AG08395 (cell line): ENCODE data around the gene C1QTNF12.
A peak's percentile ranks its signal among the peaks of the same experiment; 100 is the strongest.

Experiments used
- DNase-seq: peaks from one replicate; pipeline ENCODE4 v3.0.0; 2012; ENCODE audit warnings: mixed read lengths, low spot score

C1QTNF12 gene

DNA sequence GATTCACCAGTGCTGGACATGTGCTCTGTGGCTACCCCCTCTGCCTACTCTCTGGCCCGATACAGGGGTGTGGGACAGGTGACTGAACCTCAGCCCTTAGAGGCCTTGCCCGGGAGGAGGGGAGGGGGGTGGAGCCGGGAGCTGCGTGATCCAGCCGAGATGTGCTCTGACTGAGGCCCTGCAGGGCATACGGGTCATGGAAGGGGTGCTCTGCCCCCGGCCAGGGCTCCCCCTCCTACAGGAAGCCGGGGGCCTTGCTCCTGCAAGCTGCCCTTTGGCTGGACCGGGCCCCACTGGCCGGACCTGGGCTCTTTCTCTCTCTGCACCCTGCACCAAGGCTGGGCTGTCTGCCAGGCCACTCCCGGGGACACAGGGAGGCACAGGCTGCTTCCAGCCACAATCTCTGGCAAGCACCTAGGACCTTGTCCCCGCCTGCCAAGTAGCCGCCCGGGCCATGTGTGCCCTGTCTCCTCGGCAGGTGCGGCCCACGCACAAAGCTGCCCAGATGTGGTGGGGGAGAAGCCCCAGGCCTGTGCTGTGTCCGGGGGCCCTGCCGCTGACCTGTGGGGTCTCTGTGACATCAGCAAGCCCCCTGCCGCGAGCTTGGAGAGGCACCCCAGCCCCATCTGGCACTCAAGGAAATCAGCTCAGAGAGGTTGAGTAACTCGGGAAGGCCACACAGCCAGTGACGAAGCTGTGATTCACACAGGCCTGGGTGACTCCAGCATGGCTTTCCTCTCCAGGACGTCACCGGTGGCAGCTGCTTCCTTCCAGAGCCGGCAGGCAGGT, 35.2 kb upstream of the C1QTNF12 start:
- peak; percentile 67 for DNase-seq

DNA sequence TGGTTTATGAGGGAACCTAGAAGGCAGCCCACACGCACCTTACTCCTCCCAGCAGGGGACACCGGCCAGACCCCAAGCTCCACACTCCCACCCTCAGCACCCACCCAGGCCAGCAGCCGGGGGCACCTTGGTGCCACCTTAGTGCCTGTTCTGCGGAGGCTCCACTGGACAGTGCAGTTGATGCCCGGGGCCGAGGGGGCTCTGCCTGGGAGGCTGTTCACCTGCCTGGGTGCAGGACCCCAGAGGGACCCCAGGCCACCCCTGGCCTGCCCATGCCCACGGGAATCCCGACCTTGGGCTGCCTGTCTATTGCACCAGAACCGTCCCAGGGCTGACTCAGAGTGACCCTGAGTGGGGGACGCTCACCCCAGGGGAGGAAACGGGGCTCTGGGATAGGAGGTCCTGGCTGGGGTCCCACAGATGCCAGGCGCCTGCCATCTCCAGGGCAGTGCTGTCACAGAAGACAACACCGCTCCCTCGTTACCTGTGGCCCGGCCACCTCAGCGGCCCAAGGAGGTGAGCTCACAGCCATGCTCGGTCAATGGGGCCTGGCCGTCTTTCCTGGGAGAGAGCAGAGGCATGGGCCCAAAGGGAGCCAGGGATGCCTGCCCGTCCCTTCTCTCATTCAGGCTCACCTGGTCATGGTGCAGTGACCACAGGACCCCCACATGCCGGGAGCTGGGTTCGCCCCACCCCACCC, 34.4 kb upstream of the C1QTNF12 start:
- DNase-seq: no peak

- DNase-seq: no peak
Measured at GRCh38 chr1:1279028-1279427, 32.5 kb upstream of the C1QTNF12 start.

- no peak for DNase-seq
Measured at GRCh38 chr1:1278620-1279019, 32.1 kb upstream of the C1QTNF12 start.

DNA sequence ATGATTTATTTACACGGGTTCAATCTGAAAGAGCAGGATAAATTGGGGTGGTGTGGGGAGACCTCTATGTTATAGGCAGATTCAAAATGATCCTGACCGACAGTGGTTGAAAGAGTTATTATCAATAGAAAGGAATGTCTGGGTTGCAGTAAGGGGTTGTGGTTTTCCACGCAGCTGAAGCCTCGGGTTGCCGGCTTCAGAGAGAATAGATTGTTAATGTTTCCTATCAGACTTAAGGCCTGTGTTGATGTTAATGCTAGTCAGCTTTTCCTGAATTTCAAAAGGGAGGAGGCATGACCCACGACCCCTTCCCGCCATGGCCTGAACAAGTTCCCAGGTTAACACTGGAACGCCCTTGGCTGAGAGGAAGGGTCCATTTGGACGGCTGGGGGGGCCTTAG, 29.3 kb upstream of the C1QTNF12 start:
- DNase-seq: no peak

GRCh38 chr1:1274931-1275431, 28.5 kb upstream of the C1QTNF12 start:
- DNase-seq: no peak

DNA sequence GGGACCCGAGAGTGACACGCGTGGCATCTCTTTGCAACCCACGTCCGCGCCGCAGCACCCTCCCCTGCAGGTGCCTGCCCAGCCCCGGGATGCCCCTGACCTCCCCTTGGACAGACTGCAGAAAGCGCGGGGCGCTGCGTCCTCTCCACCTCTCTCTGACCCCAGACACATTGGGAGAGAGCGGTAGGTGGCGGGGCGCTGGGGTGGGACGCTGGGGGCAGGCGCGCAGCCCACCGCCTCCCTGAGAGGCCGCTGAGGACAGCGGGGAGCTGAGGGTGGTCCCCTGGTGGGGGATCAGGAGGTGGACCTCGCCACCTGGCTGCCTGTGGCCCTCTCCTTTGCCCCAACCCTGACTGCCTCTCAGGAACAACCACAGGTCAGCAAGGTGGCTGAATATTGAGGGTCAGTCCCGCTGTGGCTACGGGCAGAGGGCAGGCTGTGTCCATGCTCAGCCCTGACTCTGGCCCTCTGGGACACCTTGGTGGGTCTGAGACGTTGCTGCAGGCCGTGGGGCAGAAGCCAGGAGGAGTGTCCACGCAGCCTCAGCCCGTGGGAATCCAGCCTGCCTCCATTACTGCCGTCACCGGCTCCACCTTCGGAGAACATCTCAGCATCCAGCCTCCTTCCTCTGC, 27.9 kb upstream of the C1QTNF12 start:
- no peak for DNase-seq

DNA sequence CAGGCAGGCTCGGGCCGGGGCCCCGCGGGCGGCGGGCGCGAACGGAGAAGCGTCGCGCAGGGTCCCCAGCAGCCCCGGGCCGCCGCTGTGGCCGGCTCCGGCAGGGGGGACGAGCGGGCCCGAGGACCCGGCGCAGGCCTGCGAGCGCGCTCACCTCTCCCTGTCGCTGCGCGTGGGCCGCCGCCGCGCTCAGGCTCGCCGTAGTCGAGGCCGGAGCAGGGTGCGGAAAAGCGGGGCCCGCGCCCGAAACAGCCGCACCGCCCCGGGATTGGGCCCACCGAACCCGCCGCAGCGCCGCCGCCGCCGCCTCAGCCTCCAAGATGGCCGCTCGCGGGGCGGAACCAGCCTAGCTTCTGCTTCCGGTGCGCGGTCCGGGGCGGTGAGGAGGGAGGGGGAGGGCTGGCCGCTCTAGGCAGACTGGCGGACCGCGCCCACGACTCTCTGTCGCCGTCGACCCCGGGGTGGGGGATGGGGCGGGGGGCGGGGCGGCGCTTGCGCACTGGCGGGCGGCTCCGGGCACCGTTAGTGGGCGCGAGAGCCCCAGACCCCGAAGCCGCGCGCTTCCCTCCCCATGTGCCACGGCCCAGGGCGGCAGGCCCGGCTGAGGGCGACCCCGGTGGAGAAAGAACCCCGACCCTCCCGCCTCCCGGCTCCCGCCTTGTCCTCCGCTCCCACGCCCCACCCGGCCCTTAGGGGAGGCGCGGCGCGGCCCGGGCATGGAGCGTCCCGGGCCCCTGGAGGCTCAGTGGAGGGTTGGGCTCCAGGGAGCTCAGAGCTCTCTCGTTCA, 27.2 kb upstream of the C1QTNF12 start, which contains the start of gene UBE2J2:
UBE2J2 (minus strand) TSS at position 343 of the 787 bp plus-strand sequence. CDS start 5,862 bp downstream, outside the sequence.
- DNase-seq: peak; percentile 98

- no peak for DNase-seq
Measured at GRCh38 chr1:1273209-1273511, 26.6 kb upstream of the C1QTNF12 start.

- DNase-seq: no peak
Measured at GRCh38 chr1:1272341-1273208, 26.1 kb upstream of the C1QTNF12 start.

GRCh38 chr1:1270813-1271212, 24.3 kb upstream of the C1QTNF12 start:
- no peak for DNase-seq

- DNase-seq: no peak
Measured at GRCh38 chr1:1268284-1268682, 21.8 kb upstream of the C1QTNF12 start.

DNA sequence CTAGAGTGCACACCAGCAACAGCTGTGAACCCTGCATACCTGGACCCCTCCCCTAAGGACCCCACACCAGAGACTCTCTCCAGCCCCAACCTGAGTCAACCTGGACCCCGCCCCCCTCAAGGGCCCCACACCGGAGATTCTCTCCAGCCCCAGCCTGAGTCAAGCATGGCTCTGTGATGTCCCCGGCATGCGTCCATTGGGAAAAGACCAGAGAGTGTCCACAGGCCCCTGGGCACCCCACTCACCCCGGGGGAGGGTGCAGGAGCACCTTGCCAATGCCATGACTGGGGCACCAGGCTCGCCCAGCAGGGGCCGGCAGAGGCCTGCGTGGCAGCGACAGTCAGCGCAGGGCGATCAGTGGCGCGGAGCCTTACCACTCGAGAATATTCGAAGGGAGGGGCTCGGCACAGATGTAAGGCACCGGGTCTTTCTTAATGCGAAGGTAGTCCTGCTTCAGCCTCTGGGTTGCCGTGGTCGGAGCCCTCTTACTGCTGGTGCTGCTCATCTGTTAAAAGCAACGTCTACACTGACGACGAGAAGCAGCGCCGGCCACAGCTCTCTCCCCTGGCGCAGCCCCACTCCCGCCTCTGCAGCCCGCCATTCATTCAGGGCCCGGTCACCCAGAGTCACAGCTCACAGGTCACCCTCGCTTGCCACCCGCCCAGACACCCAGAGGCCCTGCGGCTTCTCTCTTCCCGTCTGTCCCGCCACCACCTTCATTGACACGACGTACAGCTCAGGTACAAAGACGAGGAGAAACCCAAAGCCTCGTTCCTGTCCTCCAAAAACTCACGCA, 21.2 kb upstream of the C1QTNF12 start:
- DNase-seq: no peak

DNA sequence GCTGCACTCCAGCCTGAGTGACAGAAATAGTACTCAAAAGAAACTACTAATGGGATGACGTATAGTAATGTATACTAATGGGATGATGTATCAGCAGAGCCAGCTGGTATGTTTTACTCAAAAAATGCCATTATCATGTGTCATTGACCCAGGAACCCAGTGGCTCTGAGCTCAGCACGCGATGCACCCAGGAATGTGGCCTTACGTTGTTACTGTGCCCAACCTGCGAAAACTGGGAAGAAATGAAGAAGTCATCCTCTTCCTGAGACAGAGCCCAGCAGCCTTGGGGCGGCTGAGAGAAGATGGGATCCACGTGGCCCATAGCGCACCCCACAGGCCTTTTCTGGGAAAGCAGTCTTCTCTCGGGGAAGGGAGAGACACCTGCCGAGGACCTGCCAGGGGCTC, 18.3 kb upstream of the C1QTNF12 start:
- peak; percentile 96 for DNase-seq

GRCh38 chr1:1264026-1264425, 17.5 kb upstream of the C1QTNF12 start:
- no peak for DNase-seq

- no peak for DNase-seq
Measured at GRCh38 chr1:1262758-1263157, 16.2 kb upstream of the C1QTNF12 start.

- DNase-seq: no peak
Measured at GRCh38 chr1:1262071-1262470, 15.5 kb upstream of the C1QTNF12 start.

GRCh38 chr1:1260843-1261560, 14.5 kb upstream of the C1QTNF12 start:
- DNase-seq: no peak

DNA sequence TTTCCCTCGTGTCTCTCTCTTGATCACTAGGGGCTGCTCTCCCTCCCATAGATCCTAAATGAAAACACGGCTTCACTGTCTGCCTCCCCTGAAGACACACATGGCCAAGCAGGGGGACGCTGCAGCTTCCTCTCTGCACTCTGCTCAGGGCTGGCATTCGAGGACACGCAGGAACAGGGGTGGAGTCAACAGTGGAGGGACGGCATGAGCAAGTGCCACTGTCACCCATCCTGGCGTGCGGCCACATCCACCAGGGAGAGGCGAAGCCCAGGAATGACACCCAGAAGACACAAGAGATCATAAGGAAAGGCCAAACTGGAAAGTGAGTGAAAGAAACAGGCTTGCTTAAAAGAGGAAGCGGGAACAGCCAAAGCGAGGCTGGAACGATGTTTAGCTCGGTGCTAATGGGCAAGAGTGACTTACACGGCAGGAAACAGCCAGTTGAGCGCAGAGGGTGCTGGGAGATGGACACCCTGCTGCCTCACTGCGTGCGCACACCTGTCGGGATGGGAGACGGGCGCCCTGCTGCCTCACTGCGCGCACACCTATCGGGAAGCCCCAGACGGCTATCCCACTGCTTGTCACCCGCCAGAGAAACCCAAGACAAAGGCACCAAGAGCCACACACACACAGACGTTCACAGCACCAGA, 13.6 kb upstream of the C1QTNF12 start:
- DNase-seq: no peak
